SK-N-SH treated with all-trans-retinoic acid at 6 μM for 48 hours (cell line): Measurements from ENCODE around the gene CEP78.

ENCODE experiments used
- ATAC-seq: fragments of 200-7000 bp; cut with Tn5 transposase; 3 replicates; pipeline ENCODE4 v1.9.1; 2020; ENCODE audit warnings: mild to moderate bottlenecking, moderate library complexity
- ARNTL ChIP-seq: fragments of 450-650 bp; formaldehyde crosslinking; IDR thresholded peaks from 2 replicates; pipeline ENCODE4 v1.5.0; 2020; ENCODE audit warnings: low read depth, mild to moderate bottlenecking, moderate library complexity, borderline replicate concordance
- BACH2 ChIP-seq: fragments of 250-450 bp; sonication (Bioruptor Pico); IDR thresholded peaks from 2 replicates; pipeline ENCODE4 v1.9.0; 2021; ENCODE audit warnings: mild to moderate bottlenecking, borderline replicate concordance
- CSDC2 ChIP-seq: fragments of 250-450 bp; sonication (Bioruptor Pico); IDR thresholded peaks from 2 replicates; pipeline ENCODE4 v1.5.0; 2020; ENCODE audit warnings: mild to moderate bottlenecking, moderate library complexity
- CSRNP3 ChIP-seq: fragments of 250-450 bp; sonication (Bioruptor Pico); IDR thresholded peaks from 2 replicates; pipeline ENCODE4 v1.5.1; 2021; ENCODE audit warnings: mild to moderate bottlenecking, moderate library complexity
- ESRRG ChIP-seq: fragments of 250-450 bp; sonication (Bioruptor Pico); IDR thresholded peaks from 2 replicates; pipeline ENCODE4 v1.6.1; 2021; ENCODE audit warnings: mild to moderate bottlenecking
- GLIS3 ChIP-seq: fragments of 250-450 bp; sonication (Bioruptor Pico); IDR thresholded peaks from 2 replicates; pipeline ENCODE4 v1.5.0; 2020; ENCODE audit warnings: mild to moderate bottlenecking, moderate library complexity
- OSR1 ChIP-seq: fragments of 250-450 bp; sonication (Bioruptor Pico); IDR thresholded peaks from 2 replicates; pipeline ENCODE4 v1.8.0; 2022; ENCODE audit warnings: moderate library complexity, mild to moderate bottlenecking, inconsistent platforms
- PATZ1 ChIP-seq: fragments of 250-450 bp; sonication (Bioruptor Pico); IDR thresholded peaks from 2 replicates; pipeline ENCODE4 v1.8.0; 2020; ENCODE audit warnings: mild to moderate bottlenecking, moderate library complexity, borderline replicate concordance
- POU6F1 ChIP-seq: fragments of 250-450 bp; sonication (Bioruptor Pico); IDR thresholded peaks from 2 replicates; pipeline ENCODE4 v1.8.0; 2021; ENCODE audit warnings: low read depth, mild to moderate bottlenecking, moderate library complexity, borderline replicate concordance
- RARB ChIP-seq: fragments of 250-450 bp; sonication (Bioruptor Pico); IDR thresholded peaks from 2 replicates; pipeline ENCODE4 v1.8.0; 2021; ENCODE audit warnings: mild to moderate bottlenecking, moderate library complexity
- SNAI2 ChIP-seq: fragments of 250-450 bp; sonication (Bioruptor Pico); IDR thresholded peaks from 2 replicates; pipeline ENCODE4 v1.5.0; 2020; ENCODE audit warnings: mild to moderate bottlenecking, moderate library complexity
- TCF4 ChIP-seq: fragments of 250-450 bp; sonication (Bioruptor Pico); IDR thresholded peaks from 2 replicates; pipeline ENCODE4 v1.8.0; 2021; ENCODE audit warnings: mild to moderate bottlenecking, moderate library complexity, borderline replicate concordance
- TSHZ2 ChIP-seq: fragments of 250-450 bp; sonication (Bioruptor Pico); IDR thresholded peaks from 2 replicates; pipeline ENCODE4 v1.5.0; 2020; ENCODE audit warnings: mild to moderate bottlenecking, moderate library complexity
- ZFP3 ChIP-seq: fragments of 250-450 bp; sonication (Bioruptor Pico); IDR thresholded peaks from 2 replicates; pipeline ENCODE4 v1.5.0; 2020; ENCODE audit warnings: mild to moderate bottlenecking, moderate library complexity
- TF ChIP-seq, protein P1 (sequence below): fragments of 250-450 bp; sonication (Bioruptor Pico); IDR thresholded peaks from 2 replicates; pipeline ENCODE4 v1.5.1; 2020; ENCODE audit warnings: low read depth, mild to moderate bottlenecking, moderate library complexity

CEP78 gene

GRCh38 chr9:78296201-78296892 lies 60.5 kb downstream of the CEP78 start:
- TF ChIP-seq ZFP3 (CRISPR knock-in tag) (no peak), ARNTL (CRISPR knock-in tag) (no peak), RARB (CRISPR knock-in tag) (no peak), CSRNP3 (no peak), CSDC2 (CRISPR knock-in tag) (no peak)
- peak; percentile 11 for ATAC-seq

GRCh38 chr9:78296893-78297671 lies 61.2 kb downstream of the CEP78 start, which contains the start of gene PSAT1:
Gene PSAT1, plus strand, starts transcription at chr9:78297125. Its CDS starts 86 bp downstream, at chr9:78297211.
- TF ChIP-seq, protein P1, sequence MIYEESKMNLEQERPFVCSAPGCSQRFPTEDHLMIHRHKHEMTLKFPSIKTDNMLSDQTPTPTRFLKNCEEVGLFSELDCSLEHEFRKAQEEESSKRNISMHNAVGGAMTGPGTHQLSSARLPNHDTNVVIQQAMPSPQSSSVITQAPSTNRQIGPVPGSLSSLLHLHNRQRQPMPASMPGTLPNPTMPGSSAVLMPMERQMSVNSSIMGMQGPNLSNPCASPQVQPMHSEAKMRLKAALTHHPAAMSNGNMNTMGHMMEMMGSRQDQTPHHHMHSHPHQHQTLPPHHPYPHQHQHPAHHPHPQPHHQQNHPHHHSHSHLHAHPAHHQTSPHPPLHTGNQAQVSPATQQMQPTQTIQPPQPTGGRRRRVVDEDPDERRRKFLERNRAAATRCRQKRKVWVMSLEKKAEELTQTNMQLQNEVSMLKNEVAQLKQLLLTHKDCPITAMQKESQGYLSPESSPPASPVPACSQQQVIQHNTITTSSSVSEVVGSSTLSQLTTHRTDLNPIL (CRISPR knock-in tag) = no peak
- 0 out of 2 replicates have a peak, but pooled peaks have one; percentile 22 for TF ChIP-seq TSHZ2 (CRISPR knock-in tag)
- peak; percentile 98 for ATAC-seq

DNA sequence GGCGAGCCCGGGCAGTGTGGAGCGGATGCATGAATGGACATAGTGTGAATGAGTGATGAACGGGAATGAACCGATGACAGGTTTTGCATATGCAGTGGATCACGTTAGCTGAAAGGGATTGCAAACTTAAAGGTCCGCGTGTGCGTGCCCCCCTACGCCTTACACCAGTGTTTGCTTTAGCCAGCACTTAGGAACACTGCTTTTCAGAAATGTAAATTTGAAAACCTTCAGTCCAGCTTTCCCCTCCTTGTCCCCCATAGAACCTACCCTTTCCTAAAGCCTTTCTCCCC lies 61.7 kb downstream of the CEP78 start:
- TF ChIP-seq POU6F1 (CRISPR knock-in tag) (no peak), SNAI2 (CRISPR knock-in tag) (no peak), RARB (CRISPR knock-in tag) (no peak), TCF4 (no peak), PATZ1 (CRISPR knock-in tag) (no peak), ESRRG (CRISPR knock-in tag) (no peak), TSHZ2 (CRISPR knock-in tag) (no peak), CSRNP3 (no peak), GLIS3 (CRISPR knock-in tag) (no peak), OSR1 (CRISPR knock-in tag) (no peak), BACH2 (CRISPR knock-in tag) (no peak)
- ATAC-seq = no peak
